Measurements from ENCODE around the gene CHST13.

- TF ChIP-seq CTCF (conservative IDR thresholded peaks at IDR 0.05): no peak
- TF ChIP-seq EZH2 (IDR thresholded peaks at IDR 0.05; ENCODE audit: low read depth): no peak
Measured at GRCh38 chr3:126526668-126527005, 2.7 kb downstream of the CHST13 start.

All from PC-9 (cell line).